ENCODE measurements around the gene SSTR3.

DNA sequence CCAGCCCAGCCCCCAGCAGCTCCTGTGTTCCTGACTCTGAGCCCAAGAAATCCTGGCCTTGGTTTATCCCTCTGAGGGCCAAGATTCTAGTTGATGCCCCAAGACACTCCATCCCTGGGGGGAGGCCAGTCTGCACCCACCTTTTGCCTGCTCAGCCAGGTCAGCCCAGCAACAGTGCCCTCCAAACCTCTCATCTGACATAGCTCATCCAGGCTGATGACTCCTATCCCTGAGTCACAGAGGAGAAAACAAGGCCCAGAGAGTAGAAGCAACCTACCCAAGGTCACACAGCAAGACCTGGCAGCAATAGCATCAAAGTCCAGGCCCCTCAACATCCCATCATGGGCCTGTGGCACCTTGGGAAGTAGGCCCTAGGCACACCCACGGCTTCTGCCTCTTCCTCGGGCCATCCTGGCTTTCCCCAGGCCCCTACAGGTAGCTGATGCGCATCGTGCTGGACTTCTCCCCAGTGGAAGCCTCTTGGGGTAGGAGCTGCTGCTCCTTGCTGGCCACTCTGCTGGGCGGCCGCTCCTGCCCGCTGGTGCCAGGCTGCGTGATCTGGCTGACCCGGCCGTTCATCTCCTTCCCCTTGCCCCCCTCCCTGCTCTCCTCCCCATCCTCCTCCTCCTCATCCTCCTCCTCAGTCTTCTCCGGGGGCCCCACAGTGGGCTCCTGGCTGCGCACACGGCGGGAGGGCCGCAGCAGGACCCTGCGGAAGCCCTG is 6.0 kb downstream of the SSTR3 start:
- TF ChIP-seq ARNTL (CRISPR knock-in tag; IDR thresholded peaks at IDR 0.05; ENCODE audit: borderline replicate concordance, low read depth), result no peak
- no peak for TF ChIP-seq ZNF70 (CRISPR knock-in tag; IDR thresholded peaks at IDR 0.05)
- no peak for TF ChIP-seq OSR1 (CRISPR knock-in tag; IDR thresholded peaks at IDR 0.05)
- no peak for TF ChIP-seq RARB (CRISPR knock-in tag; IDR thresholded peaks at IDR 0.05)
- TF ChIP-seq, protein P1, sequence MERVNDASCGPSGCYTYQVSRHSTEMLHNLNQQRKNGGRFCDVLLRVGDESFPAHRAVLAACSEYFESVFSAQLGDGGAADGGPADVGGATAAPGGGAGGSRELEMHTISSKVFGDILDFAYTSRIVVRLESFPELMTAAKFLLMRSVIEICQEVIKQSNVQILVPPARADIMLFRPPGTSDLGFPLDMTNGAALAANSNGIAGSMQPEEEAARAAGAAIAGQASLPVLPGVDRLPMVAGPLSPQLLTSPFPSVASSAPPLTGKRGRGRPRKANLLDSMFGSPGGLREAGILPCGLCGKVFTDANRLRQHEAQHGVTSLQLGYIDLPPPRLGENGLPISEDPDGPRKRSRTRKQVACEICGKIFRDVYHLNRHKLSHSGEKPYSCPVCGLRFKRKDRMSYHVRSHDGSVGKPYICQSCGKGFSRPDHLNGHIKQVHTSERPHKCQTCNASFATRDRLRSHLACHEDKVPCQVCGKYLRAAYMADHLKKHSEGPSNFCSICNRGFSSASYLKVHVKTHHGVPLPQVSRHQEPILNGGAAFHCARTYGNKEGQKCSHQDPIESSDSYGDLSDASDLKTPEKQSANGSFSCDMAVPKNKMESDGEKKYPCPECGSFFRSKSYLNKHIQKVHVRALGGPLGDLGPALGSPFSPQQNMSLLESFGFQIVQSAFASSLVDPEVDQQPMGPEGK (CRISPR knock-in tag; IDR thresholded peaks at IDR 0.05; ENCODE audit: borderline replicate concordance), result no peak
- TF ChIP-seq ZFP30 (CRISPR knock-in tag; IDR thresholded peaks at IDR 0.05), result no peak
- TF ChIP-seq, protein P2, sequence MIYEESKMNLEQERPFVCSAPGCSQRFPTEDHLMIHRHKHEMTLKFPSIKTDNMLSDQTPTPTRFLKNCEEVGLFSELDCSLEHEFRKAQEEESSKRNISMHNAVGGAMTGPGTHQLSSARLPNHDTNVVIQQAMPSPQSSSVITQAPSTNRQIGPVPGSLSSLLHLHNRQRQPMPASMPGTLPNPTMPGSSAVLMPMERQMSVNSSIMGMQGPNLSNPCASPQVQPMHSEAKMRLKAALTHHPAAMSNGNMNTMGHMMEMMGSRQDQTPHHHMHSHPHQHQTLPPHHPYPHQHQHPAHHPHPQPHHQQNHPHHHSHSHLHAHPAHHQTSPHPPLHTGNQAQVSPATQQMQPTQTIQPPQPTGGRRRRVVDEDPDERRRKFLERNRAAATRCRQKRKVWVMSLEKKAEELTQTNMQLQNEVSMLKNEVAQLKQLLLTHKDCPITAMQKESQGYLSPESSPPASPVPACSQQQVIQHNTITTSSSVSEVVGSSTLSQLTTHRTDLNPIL (CRISPR knock-in tag; IDR thresholded peaks at IDR 0.05; ENCODE audit: low read depth), result no peak
- TF ChIP-seq TOX (CRISPR knock-in tag; IDR thresholded peaks at IDR 0.05; ENCODE audit: borderline replicate concordance), result no peak
- TF ChIP-seq ESRRG (CRISPR knock-in tag; IDR thresholded peaks at IDR 0.05), result no peak

Data from SK-N-SH treated with all-trans-retinoic acid at 6 μM for 48 hours (cell line).